HG03558 (cell line): ENCODE measurements around the gene HAGH.

Source experiments
- ATAC-seq: cut with Tn5 transposase; IDR thresholded peaks from one replicate; pipeline ENCODE4 v1.9.1; 2021; ENCODE audit warnings: moderate number of reproducible peaks; ENCODE audit not compliant: unreplicated experiment; ENCODE audit errors: extremely low read depth

Gene HAGH

DNA sequence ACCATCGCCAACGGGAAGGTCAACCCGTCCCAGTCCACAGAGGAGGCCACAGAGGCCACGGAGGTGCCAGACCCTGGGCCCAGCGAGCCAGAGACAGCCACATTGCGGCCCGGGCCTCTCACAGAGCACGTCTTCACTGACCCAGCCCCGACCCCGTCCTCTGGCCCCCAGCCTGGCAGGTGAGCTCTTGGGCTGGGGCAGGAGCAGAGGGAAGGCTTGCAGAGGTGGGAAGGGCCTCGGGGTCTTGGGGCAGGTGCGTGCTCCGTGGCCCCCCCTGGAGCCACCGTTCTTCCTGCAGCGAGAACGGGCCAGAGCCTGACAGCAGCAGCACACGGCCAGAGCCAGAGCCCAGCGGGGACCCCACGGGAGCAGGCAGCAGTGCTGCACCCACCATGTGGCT lies 60.4 kb downstream of the HAGH start:
- ATAC-seq, result no peak

DNA sequence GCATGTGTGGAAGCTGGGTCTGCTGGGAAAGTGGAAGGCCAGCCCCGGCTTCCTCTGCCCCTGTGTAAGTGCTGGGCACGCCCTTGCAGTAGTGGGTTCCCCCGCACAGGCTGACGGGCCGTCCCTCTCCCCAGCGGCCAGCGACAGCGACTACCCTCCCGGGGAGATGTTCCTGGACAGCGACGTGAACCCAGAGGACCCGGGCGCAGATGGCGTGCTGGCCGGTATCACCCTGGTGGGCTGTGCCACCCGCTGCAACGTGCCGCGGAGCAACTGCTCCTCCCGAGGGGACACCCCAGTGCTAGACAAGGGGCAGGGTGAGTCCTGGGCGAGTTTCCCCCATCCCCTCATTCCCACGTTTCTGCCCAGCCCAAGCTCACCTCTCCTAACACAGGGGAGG lies 60.8 kb downstream of the HAGH start:
- ATAC-seq, result no peak

DNA sequence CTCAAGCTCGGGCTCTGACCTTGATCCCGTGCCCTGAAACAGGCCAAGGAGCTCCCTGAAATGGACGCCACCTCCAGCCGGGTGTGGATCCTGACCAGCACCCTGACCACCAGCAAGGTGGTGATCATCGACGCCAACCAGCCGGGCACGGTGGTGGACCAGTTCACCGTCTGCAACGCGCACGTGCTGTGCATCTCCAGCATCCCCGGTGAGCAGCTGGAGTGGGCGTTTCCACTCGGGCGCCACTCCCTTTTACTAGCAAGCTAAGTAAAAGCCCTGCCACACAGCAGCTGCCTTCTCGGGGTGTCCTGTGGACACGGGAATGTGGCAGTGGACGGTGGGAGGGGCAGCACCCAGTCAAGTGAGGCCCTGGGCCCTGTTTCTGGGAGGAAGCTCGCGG lies 61.7 kb downstream of the HAGH start:
- no peak for ATAC-seq

DNA sequence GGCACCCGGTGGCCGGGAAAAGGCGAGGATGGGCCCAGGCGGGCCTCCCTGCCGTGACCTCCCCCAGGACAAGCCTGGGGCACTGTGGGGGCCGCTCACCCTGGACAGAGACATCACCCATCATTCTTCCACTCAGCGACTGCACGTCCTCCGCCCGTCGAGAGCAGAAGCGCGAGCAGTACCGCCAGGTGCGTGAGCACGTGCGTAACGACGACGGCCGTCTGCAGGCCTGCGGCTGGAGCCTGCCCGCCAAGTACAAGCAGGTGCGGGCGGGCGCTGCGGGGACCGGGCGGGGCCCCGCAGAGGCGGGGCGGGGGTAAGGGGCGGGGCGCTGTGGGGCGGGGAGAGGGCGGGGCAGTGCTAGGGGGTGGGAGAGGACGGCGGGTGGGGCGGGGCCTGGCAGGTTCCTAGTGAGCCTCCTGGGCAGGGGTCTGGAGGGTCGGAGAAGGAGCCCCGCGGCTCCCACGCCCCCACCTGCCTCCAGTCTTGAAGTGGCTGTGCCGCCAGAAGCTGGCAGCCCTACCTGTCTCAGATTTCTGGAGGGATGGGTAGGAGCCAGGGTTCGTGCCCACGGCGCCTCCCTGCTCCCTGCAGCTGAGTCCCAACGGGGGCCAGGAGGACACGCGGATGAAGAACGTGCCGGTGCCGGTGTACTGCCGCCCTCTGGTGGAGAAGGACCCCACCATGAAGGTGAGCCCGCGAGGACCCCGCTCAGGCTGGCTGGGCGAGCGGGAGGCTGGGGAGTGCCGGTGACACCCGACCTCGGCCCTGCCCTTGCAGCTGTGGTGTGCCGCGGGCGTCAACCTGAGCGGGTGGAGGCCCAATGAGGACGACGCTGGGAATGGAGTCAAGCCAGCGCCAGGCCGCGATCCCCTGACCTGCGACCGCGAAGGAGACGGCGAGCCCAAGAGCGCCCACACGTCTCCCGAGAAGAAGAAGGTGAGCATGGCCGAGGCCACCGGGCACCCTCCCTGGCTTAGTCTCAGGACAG lies 62.8 kb downstream of the HAGH start:
- ATAC-seq, result no peak

DNA sequence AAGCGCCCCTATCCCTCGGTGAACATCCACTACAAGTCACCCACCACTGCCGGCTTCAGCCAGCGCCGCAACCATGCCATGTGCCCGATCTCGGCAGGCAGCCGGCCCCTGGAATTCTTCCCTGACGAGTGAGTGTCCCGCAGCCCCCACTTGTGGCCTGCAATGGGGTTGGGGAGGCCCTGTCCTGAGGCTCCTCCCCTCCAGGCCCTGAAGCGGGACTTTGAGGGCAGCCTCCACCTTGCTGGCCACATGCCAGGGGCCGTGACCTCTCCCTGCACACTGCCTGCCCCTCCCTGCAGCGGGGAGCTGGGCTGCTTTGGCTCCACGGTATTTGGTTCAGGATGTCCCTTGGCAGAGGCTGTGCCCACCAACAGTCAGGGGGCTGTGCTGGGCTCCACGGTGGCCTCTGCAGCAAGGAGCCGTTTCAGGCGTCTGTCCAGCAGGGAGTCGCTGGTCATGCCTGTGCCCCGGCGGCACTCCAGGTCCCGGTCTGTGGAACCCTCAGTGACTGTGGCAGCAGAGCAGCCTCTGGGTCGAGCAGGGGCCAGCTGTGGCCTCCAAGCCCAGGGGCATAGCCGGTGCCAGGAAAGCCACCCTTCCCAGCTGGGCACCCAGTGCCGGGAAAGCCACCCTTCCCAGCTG lies 63.6 kb downstream of the HAGH start:
- ATAC-seq, result no peak

DNA sequence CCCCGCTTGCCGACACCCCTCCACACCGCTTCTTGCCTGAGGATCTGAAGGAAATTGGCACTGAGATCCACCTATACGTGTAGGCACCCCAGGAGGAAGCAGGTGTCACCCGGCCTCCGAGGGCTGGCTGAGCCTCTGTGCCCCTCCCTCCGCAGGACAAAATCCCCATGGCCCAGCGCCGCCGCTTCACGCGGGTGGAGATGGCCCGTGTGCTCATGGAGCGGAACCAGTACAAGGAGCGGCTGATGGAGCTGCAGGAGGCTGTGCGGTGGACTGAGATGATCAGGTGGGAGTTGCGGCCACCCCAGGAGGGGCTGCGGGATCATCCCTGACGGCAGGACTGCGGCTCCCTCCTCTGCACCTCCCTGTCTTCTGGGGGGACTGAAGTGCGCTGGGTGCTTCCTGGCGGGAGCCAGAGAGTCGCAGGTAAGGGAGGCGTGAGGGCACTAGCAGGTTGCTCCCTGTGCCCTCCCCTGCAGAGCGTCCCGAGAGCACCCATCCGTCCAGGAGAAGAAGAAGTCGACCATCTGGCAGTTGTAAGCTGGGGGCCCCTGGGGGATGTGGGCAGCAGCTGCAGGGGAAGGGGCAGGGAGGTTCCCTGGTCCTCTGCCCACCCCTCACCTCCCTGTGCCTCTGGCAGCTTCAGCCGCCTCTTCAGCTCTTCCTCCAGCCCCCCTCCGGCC lies 64.3 kb downstream of the HAGH start:
- ATAC-seq, result no peak

DNA sequence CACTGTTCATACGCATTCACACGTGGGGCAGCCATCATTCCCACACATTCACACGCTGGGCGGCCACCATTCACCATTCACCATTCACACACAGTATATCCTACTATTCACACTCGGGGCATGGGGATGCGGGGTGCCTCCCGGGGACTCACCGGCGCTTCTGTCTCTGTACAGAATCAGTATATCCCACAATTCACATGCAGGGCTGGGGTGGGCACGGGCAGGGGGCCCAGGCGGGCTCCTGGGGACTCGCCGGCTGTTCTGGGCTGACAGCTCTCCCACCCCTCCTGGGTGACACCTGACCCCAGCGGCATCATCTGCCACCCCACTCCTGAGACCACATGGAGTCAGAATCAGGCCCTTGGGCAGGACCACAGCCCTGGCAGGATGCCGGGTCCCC lies 64.9 kb downstream of the HAGH start:
- no peak for ATAC-seq

DNA sequence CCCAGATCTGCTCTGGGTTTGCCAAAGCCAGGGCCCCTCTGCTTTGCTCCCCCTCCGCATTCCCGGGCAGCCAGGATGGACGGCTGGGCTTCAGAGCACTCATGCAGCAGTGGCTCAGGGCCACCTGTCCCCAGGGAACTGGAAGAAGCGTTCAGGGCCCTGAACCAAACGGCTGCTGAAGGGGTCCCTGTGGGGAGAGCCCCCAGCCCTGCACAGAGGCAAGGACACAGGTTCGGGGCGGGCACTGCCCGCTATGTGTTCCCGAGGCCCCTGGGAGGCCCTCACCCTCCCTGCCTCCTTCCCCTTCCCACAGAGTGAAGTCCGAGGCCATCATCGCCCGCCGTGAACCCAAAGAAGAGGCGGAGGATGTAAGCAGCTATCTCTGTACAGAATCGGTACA lies 65.7 kb downstream of the HAGH start:
- no peak for ATAC-seq

DNA sequence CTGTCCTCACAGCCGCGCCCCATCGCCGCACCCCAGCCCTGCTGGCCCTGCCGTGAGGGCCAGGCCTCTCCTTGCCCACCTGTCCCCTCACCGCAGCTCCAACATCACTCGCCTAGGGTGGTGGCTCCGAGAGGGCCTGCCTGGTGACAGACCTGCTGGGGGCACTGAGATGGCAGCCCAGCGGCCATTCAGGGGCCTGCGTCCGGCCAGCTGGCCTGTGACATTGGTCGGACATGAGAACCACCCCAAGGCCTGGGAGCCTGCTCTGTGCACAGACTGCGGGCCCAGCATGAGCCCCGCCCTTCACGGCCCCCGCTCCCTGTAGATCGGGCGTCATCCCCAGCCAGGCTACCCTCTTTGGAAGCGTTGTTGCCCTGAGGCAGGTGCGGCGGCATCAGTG lies 67.1 kb downstream of the HAGH start:
- ATAC-seq, result no peak

DNA sequence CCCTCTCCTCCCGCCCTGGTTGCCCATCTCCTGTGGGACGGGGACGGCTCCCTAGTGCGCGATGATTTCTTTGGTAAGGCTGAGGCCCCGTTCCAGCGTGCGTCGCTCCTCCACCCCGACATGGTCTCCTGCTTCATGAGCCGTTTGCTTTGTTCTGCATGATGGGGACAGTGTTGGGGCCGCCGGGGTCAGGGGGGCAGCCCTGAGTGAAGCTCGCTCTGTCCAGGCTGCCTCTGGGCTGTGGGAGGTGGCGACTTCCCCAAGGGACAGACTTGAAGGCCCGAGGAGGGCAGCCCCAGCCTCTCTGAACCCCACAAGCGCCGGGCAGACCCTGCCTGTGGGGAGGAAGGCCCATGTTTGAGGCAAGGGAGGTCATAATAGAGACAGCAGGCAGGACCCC lies 67.7 kb downstream of the HAGH start:
- no peak for ATAC-seq

DNA sequence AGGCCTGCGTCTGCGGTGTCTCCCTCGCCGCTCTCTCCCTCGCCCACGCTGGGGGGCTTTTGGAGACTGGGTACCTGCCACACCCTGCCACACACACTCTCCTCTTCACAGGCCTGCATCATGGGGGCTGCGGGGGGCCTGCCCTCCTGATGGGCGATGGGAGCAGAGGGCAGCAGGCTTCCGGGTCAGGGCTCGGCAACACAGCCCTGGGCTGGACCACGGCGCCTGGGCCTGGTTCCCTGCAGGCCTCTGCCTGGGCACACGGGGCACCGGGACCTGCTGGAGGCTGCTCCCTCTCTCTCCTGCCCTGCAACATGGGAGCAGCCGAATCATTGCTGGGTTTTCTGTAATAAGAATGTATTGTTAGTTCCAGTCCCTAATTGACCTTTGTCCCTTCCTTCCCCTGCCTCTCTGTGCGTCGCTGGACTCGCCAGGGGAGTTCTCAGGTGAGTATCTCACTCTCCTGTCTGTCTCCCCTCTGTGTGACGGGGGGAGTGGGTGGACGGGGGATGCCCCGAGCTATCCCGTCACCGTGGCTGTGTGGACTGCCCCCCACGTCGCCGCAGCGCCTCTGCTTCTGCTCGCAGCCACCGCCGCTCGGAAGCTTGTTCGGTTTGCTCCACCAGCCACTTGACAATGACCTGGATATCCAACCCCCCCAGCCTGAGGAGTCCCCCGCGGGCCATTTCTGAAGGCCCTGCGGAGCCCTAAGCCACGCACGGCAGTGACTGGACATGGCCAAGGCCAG lies 68.7 kb downstream of the HAGH start:
- ATAC-seq, result no peak
